ENCODE data around the gene HIVEP2. TPM values are rescaled to one million over a fixed set of nuclear protein-coding genes. Genes with fewer than 3 reads are reported as not detected.

The HIVEP2 gene
- total RNA-seq, 1 donor from 2014 or later: 12.3 TPM

DNA sequence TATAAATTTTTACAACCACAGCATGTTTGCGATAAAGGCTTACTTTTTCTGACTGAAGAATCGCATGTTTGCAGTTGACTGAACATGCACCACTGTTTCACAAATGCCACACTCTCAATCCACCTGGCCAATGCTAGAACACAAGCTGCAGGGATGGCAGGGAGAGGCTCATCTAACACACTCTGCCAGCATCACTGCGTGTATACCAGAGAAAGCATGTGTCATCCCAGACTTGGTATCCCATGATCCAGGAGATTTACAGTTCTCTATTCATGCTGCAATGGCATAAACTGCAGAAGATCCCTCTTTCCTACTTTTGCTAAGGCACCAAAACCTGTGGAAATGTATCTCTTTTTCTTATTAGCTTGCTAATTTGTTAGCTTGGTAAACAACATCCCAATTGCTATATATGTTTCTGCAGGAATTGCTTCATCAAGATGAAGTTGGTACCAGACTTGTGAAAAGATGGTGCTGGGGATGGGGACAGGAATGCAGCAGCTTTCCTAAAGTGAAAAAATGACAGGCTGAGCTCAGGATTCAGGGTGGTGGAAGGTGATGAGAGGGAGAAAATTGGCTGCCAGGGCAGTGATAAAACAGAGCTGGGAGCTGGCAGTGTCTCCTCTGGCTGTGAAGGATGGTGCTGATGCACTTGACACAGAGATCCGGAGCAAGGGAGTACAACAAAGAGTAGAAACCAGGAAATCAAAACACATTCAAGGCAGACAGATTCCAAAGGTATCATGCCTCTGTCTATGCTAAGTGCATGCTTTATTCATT is 186.9 kb downstream of the HIVEP2 start:
- H3K4me3 ChIP-seq (ENCODE audit: low read depth, low read length): no peak overlapping the region

DNA sequence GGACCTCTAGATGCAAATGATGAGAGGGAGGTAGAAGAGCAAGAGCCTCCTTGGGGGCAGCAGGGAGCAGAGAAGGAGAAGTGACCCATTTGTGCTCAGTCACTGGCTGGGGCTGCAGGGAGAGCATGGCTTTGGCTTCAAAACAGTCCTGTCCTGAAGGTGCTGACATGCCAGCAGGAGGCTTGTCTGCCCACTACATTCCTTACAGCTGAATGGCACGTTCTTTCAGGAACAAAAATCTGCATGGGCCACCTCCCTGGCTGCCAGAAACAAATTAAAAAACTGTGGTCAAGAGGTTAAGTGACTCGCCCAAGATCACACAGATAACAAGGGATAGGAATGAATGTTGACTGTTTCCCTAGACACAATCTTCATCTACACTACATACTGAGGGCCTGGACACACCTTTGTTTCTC is 188.8 kb downstream of the HIVEP2 start:
- TF ChIP-seq, protein P1, sequence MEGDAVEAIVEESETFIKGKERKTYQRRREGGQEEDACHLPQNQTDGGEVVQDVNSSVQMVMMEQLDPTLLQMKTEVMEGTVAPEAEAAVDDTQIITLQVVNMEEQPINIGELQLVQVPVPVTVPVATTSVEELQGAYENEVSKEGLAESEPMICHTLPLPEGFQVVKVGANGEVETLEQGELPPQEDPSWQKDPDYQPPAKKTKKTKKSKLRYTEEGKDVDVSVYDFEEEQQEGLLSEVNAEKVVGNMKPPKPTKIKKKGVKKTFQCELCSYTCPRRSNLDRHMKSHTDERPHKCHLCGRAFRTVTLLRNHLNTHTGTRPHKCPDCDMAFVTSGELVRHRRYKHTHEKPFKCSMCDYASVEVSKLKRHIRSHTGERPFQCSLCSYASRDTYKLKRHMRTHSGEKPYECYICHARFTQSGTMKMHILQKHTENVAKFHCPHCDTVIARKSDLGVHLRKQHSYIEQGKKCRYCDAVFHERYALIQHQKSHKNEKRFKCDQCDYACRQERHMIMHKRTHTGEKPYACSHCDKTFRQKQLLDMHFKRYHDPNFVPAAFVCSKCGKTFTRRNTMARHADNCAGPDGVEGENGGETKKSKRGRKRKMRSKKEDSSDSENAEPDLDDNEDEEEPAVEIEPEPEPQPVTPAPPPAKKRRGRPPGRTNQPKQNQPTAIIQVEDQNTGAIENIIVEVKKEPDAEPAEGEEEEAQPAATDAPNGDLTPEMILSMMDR (conservative IDR thresholded peaks at IDR 0.05; ENCODE audit: low read depth, low read length): peak; percentile 31
- peak; percentile 26 for DNase-seq (ENCODE audit: low read depth)

More for the DNA sequence above, 186.9 kb downstream of the HIVEP2 start:
- TF ChIP-seq, protein P1 (conservative IDR thresholded peaks at IDR 0.05; ENCODE audit: low read depth, low read length): no peak
- no peak for DNase-seq (ENCODE audit: low read depth)

DNA sequence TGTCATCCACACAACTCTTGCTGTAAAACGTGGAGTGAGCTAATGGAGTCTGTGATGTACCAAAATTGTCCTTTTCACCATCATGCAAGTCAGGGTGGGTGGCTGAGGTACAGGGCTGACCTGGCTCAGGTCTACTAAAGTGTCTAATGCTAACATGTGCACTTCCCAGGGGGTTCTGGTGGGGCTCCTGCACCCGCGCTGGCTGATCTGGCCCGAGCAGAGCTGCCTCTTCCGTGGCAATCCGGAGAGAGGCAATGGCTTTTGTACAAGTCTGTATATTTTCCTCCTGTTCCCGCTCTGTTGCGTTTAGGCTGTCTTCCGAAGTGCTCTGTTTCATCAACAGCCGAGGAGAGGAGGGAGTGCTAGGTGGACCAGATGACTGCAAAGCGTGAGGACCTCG is 191.8 kb downstream of the HIVEP2 start:
- TF ChIP-seq, protein P1 (conservative IDR thresholded peaks at IDR 0.05; ENCODE audit: low read depth, low read length): no peak
- H3K4me3 ChIP-seq (ENCODE audit: low read depth, low read length): no peak overlapping the region
- no peak for DNase-seq (ENCODE audit: low read depth)

More for the DNA sequence above, 188.8 kb downstream of the HIVEP2 start:
- H3K4me3 ChIP-seq (ENCODE audit: low read depth, low read length): no peak overlapping the region

DNA sequence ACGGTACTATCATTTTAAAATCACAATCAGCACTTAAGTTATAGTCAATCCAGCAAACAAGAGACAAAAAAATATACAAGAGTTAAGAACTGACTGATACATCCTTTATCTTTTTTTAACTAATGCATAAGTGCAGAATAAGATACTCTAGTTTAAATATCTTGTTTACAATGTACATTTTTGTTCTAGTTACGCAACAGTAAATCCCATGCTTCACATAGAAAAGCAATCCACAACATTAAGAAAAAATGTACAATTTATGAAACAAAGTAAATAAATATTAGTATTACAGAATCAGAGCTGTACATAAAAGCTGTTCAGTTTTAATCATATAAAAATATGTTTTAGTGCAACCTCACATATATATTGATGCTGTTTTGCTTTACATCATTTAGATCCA is 192.6 kb downstream of the HIVEP2 start:
- H3K4me3 ChIP-seq (ENCODE audit: low read depth, low read length): no peak overlapping the region
- no peak for DNase-seq (ENCODE audit: low read depth)
- TF ChIP-seq, protein P1 (conservative IDR thresholded peaks at IDR 0.05; ENCODE audit: low read depth, low read length): no peak

DNA sequence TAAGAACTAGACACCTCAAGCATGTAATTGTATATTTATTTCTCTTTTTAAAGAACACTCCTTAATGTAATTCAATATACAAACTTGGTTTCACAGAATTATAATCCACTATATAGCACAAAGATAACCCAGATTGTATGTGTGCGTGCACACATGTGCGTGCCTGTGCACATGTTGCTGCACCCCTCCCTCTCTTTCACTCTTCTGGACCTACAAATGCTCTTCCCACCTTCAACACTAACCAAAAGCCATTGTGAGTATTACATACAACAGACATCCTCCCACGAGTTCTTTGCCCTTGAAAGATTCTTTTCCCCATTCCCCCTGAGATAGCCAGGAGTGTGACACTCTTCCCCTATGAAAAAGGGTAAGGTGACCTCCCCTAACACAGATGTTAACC is 193.5 kb downstream of the HIVEP2 start:
- no peak overlapping the region for H3K4me3 ChIP-seq (ENCODE audit: low read depth, low read length)
- no peak for DNase-seq (ENCODE audit: low read depth)

DNA sequence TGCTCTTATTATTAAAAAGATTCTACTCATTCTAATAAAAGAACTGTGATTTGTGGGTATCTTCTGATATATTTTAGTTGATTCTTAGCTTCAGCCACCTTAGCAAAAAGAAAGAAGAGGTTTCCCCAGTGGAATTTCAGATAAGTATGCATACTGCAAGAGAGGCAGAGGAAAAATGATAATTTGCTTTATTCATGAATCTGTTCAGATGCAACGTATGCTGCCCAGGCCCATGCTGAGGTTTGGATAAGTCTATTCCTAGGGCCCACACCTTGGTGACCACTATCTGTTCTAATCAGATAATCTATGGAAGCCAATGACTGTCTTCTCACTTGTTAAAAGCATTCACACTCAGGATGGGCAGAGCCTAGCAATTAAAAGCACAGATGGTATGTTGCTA is 194.0 kb downstream of the HIVEP2 start:
- no peak overlapping the region for H3K4me3 ChIP-seq (ENCODE audit: low read depth, low read length)
- TF ChIP-seq, protein P1 (conservative IDR thresholded peaks at IDR 0.05; ENCODE audit: low read depth, low read length): no peak

More for the DNA sequence above, 193.5 kb downstream of the HIVEP2 start:
- TF ChIP-seq, protein P1 (conservative IDR thresholded peaks at IDR 0.05; ENCODE audit: low read depth, low read length): no peak

DNA sequence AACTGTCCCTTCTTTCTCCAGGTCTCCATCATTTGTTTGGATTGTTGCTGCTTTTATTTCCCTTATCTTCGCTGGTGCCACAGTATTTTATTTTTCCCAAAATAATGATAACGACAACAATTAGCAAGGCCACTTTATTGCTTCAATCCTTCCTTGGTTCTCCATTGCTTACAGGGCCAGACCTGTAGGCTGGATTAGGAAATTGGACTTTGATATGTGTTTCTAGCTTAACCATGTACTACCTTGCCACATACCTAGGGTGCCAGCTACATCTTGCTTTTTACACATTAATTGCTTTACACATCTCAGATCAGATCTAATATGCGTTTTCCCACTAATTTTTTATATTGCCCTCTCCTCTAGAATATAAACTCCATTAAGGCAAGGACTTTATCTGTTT is 195.4 kb downstream of the HIVEP2 start:
- H3K4me3 ChIP-seq (ENCODE audit: low read depth, low read length): no peak overlapping the region
- DNase-seq (ENCODE audit: low read depth): no peak
- TF ChIP-seq, protein P1 (conservative IDR thresholded peaks at IDR 0.05; ENCODE audit: low read depth, low read length): no peak

More for the DNA sequence above, 194.0 kb downstream of the HIVEP2 start:
- no peak for DNase-seq (ENCODE audit: low read depth)

All from epithelial cell of proximal tubule (primary cell).